Loucy (cell line): Measurements from ENCODE around the gene RARRES2.

Source experiments
- H2AFZ ChIP-seq: fragments of 200-600 bp; sonication (generic); 2 replicates; pipeline ENCODE4 v1.6.0; 2016; ENCODE audit warnings: antibody characterized with exemption, mild to moderate bottlenecking, low read length, moderate library complexity
- H3F3A ChIP-seq: fragments of 200-600 bp; 2 replicates; pipeline ENCODE4 v1.6.0; 2016; ENCODE audit warnings: antibody characterized with exemption, low read depth, mild to moderate bottlenecking
- H3K27me3 ChIP-seq: fragments of 200-600 bp; sonication (generic); 2 replicates; pipeline ENCODE4 v1.6.1; 2014; ENCODE audit warnings: low read length, mild to moderate bottlenecking; ENCODE audit not compliant: insufficient read depth, poor library complexity, severe bottlenecking
- H3K36me3 ChIP-seq: fragments of 200-600 bp; sonication (generic); 2 replicates; pipeline ENCODE4 v1.6.1; 2016; ENCODE audit warnings: low read length; ENCODE audit not compliant: insufficient read depth
- H3K4me1 ChIP-seq: fragments of 200-600 bp; sonication (generic); 2 replicates; pipeline ENCODE4 v1.5.1; 2014; ENCODE audit warnings: low read length, mild to moderate bottlenecking; ENCODE audit not compliant: insufficient read depth, poor library complexity, severe bottlenecking
- H3K4me2 ChIP-seq: fragments of 200-600 bp; sonication (generic); 2 replicates; pipeline ENCODE4 v1.6.0; 2014; ENCODE audit warnings: antibody characterized with exemption, low read length, low read depth, mild to moderate bottlenecking; ENCODE audit not compliant: poor library complexity, severe bottlenecking
- H3K4me3 ChIP-seq: fragments of 200-600 bp; sonication (generic); 2 replicates; pipeline ENCODE4 v1.5.1; 2014; ENCODE audit warnings: low read length, mild to moderate bottlenecking, mixed read lengths; ENCODE audit not compliant: poor library complexity, severe bottlenecking
- H3K79me2 ChIP-seq: fragments of 200-600 bp; sonication (generic); 2 replicates; pipeline ENCODE4 v1.6.1; 2014; ENCODE audit warnings: low read length; ENCODE audit not compliant: insufficient read depth
- H3K9ac ChIP-seq: fragments of 200-600 bp; sonication (generic); 2 replicates; pipeline ENCODE4 v1.6.0; 2014; ENCODE audit warnings: mild to moderate bottlenecking, low read depth, low read length, moderate library complexity; ENCODE audit not compliant: poor library complexity, severe bottlenecking
- H3K9me2 ChIP-seq: fragments of 200-600 bp; sonication (generic); replicated peaks from 2 replicates; pipeline ENCODE4 v1.6.1; 2016; ENCODE audit warnings: low read depth, low read length, mixed read lengths
- H3K9me3 ChIP-seq: fragments of 200-600 bp; sonication (generic); 2 replicates; pipeline ENCODE4 v1.6.1; 2014; ENCODE audit warnings: mild to moderate bottlenecking, antibody characterized with exemption, low read length, low read depth; ENCODE audit not compliant: insufficient read depth
- H4K20me1 ChIP-seq: fragments of 200-600 bp; sonication (generic); 2 replicates; pipeline ENCODE4 v1.6.0; 2014; ENCODE audit warnings: antibody characterized with exemption, low read length, mild to moderate bottlenecking; ENCODE audit not compliant: insufficient read depth, poor library complexity, severe bottlenecking
- CTCF ChIP-seq: fragments of 200-600 bp; sonication (generic); conservative IDR thresholded peaks from 2 replicates; pipeline ENCODE4 v1.5.1; 2014; ENCODE audit warnings: mild to moderate bottlenecking, antibody characterized with exemption, low read length
- EZH2phosphoT487 ChIP-seq: fragments of 200-600 bp; IDR thresholded peaks from 2 replicates; pipeline ENCODE4 v1.6.1; 2018; ENCODE audit warnings: antibody characterized with exemption, mild to moderate bottlenecking, moderate library complexity, borderline replicate concordance

The RARRES2 gene

GRCh38 chr7:150344299-150344698 lies 2.9 kb upstream of the RARRES2 start:
- no peaks in the 10 kb centered on the region for H3K4me1 ChIP-seq
- no peaks in the 10 kb centered on the region for H3K36me3 ChIP-seq
- H4K20me1 ChIP-seq = no peaks in the 10 kb centered on the region
- H3K9ac ChIP-seq = no peak overlapping the region
- H3K4me3 ChIP-seq = no peak overlapping the region
- H3F3A ChIP-seq = no peaks in the 10 kb centered on the region
- no peaks in the 10 kb centered on the region for H3K79me2 ChIP-seq
- no peaks in the 10 kb centered on the region for H3K27me3 ChIP-seq
- no peak overlapping the region for H2AFZ ChIP-seq
- H3K9me2 ChIP-seq = no peaks in the 10 kb centered on the region
- no peaks in the 10 kb centered on the region for H3K9me3 ChIP-seq
- TF ChIP-seq CTCF = no peak
- TF ChIP-seq EZH2phosphoT487 = no peak
- H3K4me2 ChIP-seq = no peak overlapping the region

GRCh38 chr7:150343225-150343624 lies 1.8 kb upstream of the RARRES2 start:
- Histone ChIP-seq H3K4me2 (no peak overlapping the region), H2AFZ (no peak overlapping the region), H3K9ac (no peak overlapping the region), H3K27me3 (no peaks in the 10 kb centered on the region), H3K9me3 (no peaks in the 10 kb centered on the region), H4K20me1 (no peaks in the 10 kb centered on the region), H3K36me3 (peaks cover 3% of the 10 kb centered on the region; the same call in 1 of the 2 replicates), H3K4me3 (no peak overlapping the region), H3F3A (no peaks in the 10 kb centered on the region), H3K9me2 (no peaks in the 10 kb centered on the region), H3K79me2 (no peaks in the 10 kb centered on the region), H3K4me1 (no peaks in the 10 kb centered on the region)
- TF ChIP-seq EZH2phosphoT487 = no peak
- TF ChIP-seq CTCF = no peak

- H3K36me3 ChIP-seq = peaks cover 13% of the 10 kb centered on the region; the same call in 1 of the 2 replicates
- H3K9me3 ChIP-seq = no peaks in the 10 kb centered on the region
- TF ChIP-seq EZH2phosphoT487 (no peak), CTCF (no peak)
- no peaks in the 10 kb centered on the region for H3F3A ChIP-seq
- no peaks in the 10 kb centered on the region for H3K4me1 ChIP-seq
- H3K9ac ChIP-seq = no peak overlapping the region
- H3K4me2 ChIP-seq = no peak overlapping the region
- H2AFZ ChIP-seq = no peak overlapping the region
- H3K4me3 ChIP-seq = no peak overlapping the region
- no peaks in the 10 kb centered on the region for H3K27me3 ChIP-seq
- no peaks in the 10 kb centered on the region for H3K79me2 ChIP-seq
- H3K9me2 ChIP-seq = no peaks in the 10 kb centered on the region
- no peaks in the 10 kb centered on the region for H4K20me1 ChIP-seq
These were observed 636 bp upstream of the RARRES2 start for GRCh38 chr7:150342121-150342408.
